Fibroblast of upper back skin (primary cell): ENCODE measurements around the gene MVB12B.
"Not testable (repeated sequence)": the region's sequence is repeated elsewhere in the genome, so short reads cannot be mapped to it uniquely, and the experiment has no call there.

Source experiments
- DNase-seq: peaks from one replicate; pipeline ENCODE4 v3.0.0-alpha.2; 2013

Gene MVB12B

GRCh38 chr9:126477432-126477831, 150.8 kb downstream of the MVB12B start:
- DNase-seq = not testable (repeated sequence)

- no peak for DNase-seq
Observed at GRCh38 chr9:126478216-126478981, 151.8 kb downstream of the MVB12B start.

- no peak for DNase-seq
Observed at GRCh38 chr9:126479515-126479914, 152.9 kb downstream of the MVB12B start.

GRCh38 chr9:126480813-126481212, 154.2 kb downstream of the MVB12B start:
- no peak for DNase-seq

GRCh38 chr9:126481862-126482261, 155.2 kb downstream of the MVB12B start:
- DNase-seq = no peak

GRCh38 chr9:126482361-126483044, 155.9 kb downstream of the MVB12B start:
- peak; percentile 69 for DNase-seq

GRCh38 chr9:126483468-126484073, 156.9 kb downstream of the MVB12B start:
- DNase-seq = no peak

GRCh38 chr9:126485662-126486061, 159.0 kb downstream of the MVB12B start:
- DNase-seq = no peak

- DNase-seq = no peak
Observed at GRCh38 chr9:126486276-126486675, 159.6 kb downstream of the MVB12B start.

- DNase-seq = no peak
Observed at GRCh38 chr9:126487856-126488255, 161.2 kb downstream of the MVB12B start.

- no peak for DNase-seq
Observed at GRCh38 chr9:126488310-126488709, 161.7 kb downstream of the MVB12B start.

- DNase-seq = no peak
Observed at GRCh38 chr9:126488881-126489404, 162.3 kb downstream of the MVB12B start.

GRCh38 chr9:126489581-126490213, 163.1 kb downstream of the MVB12B start:
- DNase-seq = no peak

GRCh38 chr9:126490214-126490631, 163.6 kb downstream of the MVB12B start:
- DNase-seq = no peak

- DNase-seq = peak; percentile 68
Observed at GRCh38 chr9:126490871-126491567, 164.4 kb downstream of the MVB12B start.

- no peak for DNase-seq
Observed at GRCh38 chr9:126491568-126491879, 164.9 kb downstream of the MVB12B start.

GRCh38 chr9:126491949-126492348, 165.3 kb downstream of the MVB12B start:
- DNase-seq = no peak

- no peak for DNase-seq
Observed at GRCh38 chr9:126494264-126494663, 167.6 kb downstream of the MVB12B start.

GRCh38 chr9:126494746-126495145, 168.1 kb downstream of the MVB12B start:
- no peak for DNase-seq

GRCh38 chr9:126495411-126496180, 169.0 kb downstream of the MVB12B start:
- no peak for DNase-seq

- no peak for DNase-seq
Observed at GRCh38 chr9:126496181-126496576, 169.6 kb downstream of the MVB12B start.
